ENCODE data around the gene ARHGAP33. TPM values are rescaled to one million over a fixed set of nuclear protein-coding genes. Genes with fewer than 3 reads are reported as not detected.

ARHGAP33 gene
- total and polyA plus RNA-seq, 10 donors = 3.1 to 25.2 (median 12.6) TPM

GRCh38 chr19:35780058-35780457 lies 4.7 kb downstream of the ARHGAP33 start:
- H3K9me3 ChIP-seq = no peaks in the 10 kb centered on the region
- H3K4me1 ChIP-seq = peaks cover 0 to 15% (median 10%) of the 10 kb centered on the region in 6 donors
- H3K4me3 ChIP-seq = no peak overlapping the region
- TF ChIP-seq POLR2AphosphoS5 (IDR thresholded peaks at IDR 0.05) (no peak), CTCF (IDR thresholded peaks at IDR 0.05 in 8 of 11, conservative IDR thresholded peaks at IDR 0.05 in 3 of 11) (no peak), POLR2A (IDR thresholded peaks at IDR 0.05) (no peak)
- WGBS, 5 donors = 92 to 98% (median 94%) methylated on average over 15 to 16 of the region's 16 CpGs
- H3K27ac ChIP-seq = no peak overlapping the region
- DNase-seq = no peak
- peaks cover 0 to 73% (median 25%) of the 10 kb centered on the region in 6 donors for H3K36me3 ChIP-seq
- H3K27me3 ChIP-seq (replicated peaks in 1 of 7) = no peaks in the 10 kb centered on the region
- intact Hi-C loops (cut with DNase I; ENCODE audit: low total_unique reads) = no loop called here

GRCh38 chr19:35780717-35781116 lies 5.4 kb downstream of the ARHGAP33 start:
- Histone ChIP-seq H3K9me3 (no peaks in the 10 kb centered on the region), H3K4me1 (peaks cover 0 to 10% (median 9%) of the 10 kb centered on the region in 6 donors), H3K27me3 (replicated peaks in 1 of 7) (no peaks in the 10 kb centered on the region), H3K36me3 (peaks cover 0 to 79% (median 28%) of the 10 kb centered on the region in 6 donors), H3K27ac (no peak overlapping the region), H3K4me3 (no peak overlapping the region)
- intact Hi-C loops (cut with DNase I; ENCODE audit: low total_unique reads) = no loop called here
- DNase-seq = no peak
- WGBS, 5 donors = 93 to 98% (median 95%) methylated on average over 5 to 20 of the region's 20 CpGs
- TF ChIP-seq POLR2AphosphoS5 (IDR thresholded peaks at IDR 0.05) (no peak), CTCF (IDR thresholded peaks at IDR 0.05 in 8 of 11, conservative IDR thresholded peaks at IDR 0.05 in 3 of 11) (no peak), POLR2A (IDR thresholded peaks at IDR 0.05) (no peak)

GRCh38 chr19:35781650-35782049 lies 6.3 kb downstream of the ARHGAP33 start:
- Histone ChIP-seq H3K27ac (no peak overlapping the region), H3K4me3 (no peak overlapping the region), H3K9me3 (no peaks in the 10 kb centered on the region), H3K36me3 (peaks cover 0 to 89% (median 28%) of the 10 kb centered on the region in 6 donors), H3K4me1 (peaks cover 0 to 1% (median 0%) of the 10 kb centered on the region in 6 donors), H3K27me3 (replicated peaks in 1 of 7) (no peaks in the 10 kb centered on the region)
- TF ChIP-seq POLR2AphosphoS5 (IDR thresholded peaks at IDR 0.05) (no peak), POLR2A (IDR thresholded peaks at IDR 0.05) (no peak), CTCF (IDR thresholded peaks at IDR 0.05 in 8 of 11, conservative IDR thresholded peaks at IDR 0.05 in 3 of 11) (no peak)
- DNase-seq = no peak
- intact Hi-C loops (cut with DNase I; ENCODE audit: low total_unique reads) = no loop called here
- 87 to 91% (median 90%) methylated on average over 8 to 9 of the region's 9 CpGs for WGBS, 5 donors

- Histone ChIP-seq H3K4me3 (no peak overlapping the region), H3K27ac (no peak overlapping the region), H3K27me3 (replicated peaks in 1 of 7) (no peaks in the 10 kb centered on the region), H3K9me3 (no peaks in the 10 kb centered on the region), H3K4me1 (no peaks in the 10 kb centered on the region), H3K36me3 (peaks cover 0 to 96% (median 28%) of the 10 kb centered on the region in 6 donors)
- DNase-seq = no peak
- intact Hi-C loops (cut with DNase I; ENCODE audit: low total_unique reads) = no loop called here
- 94 to 97% (median 96%) methylated on average over 11 to 12 of the region's 12 CpGs for WGBS, 5 donors
- TF ChIP-seq POLR2AphosphoS5 (IDR thresholded peaks at IDR 0.05) (no peak), POLR2A (IDR thresholded peaks at IDR 0.05) (no peak), CTCF (IDR thresholded peaks at IDR 0.05 in 8 of 11, conservative IDR thresholded peaks at IDR 0.05 in 3 of 11) (no peak)
Observed at GRCh38 chr19:35782589-35782988, 7.2 kb downstream of the ARHGAP33 start.
